Heart left ventricle (tissue), 16 donors: ENCODE measurements around the gene ZNF70. TPM values are rescaled to one million over a fixed set of nuclear protein-coding genes. Genes with fewer than 3 reads are reported as not detected.
A peak's percentile ranks its signal among the peaks of the same experiment; 100 is the strongest.

Experiments
- ATAC-seq, 4 donors: fragments of 200-7000 bp; cut with Tn5 transposase; one replicate each; pipeline ENCODE4 v1.9.1; 2020 to 2022; ENCODE audit warnings: moderate library complexity in 4 of 4, mild to moderate bottlenecking in 3 of 4, moderate number of reproducible peaks in 1 of 4
- DNase-seq, 5 donors: peaks; one replicate each; pipeline ENCODE4 v3.0.0-alpha.2; 2020
- H3K27ac ChIP-seq, 12 donors: fragments of 200-600 bp; sonication (generic) in 4 of 12; one replicate each; pipeline versions ENCODE4 v1.5.0 to v1.8.0; 2016 to 2022; ENCODE audit warnings: mild to moderate bottlenecking in 2 of 12
- H3K27me3 ChIP-seq, 9 donors: fragments of 200-600 bp; sonication (generic) in 2 of 9; one replicate each; pipeline versions ENCODE4 v1.5.1 to v1.8.0; 2016 to 2022; ENCODE audit warnings: mild to moderate bottlenecking in 3 of 9
- H3K36me3 ChIP-seq, 9 donors: fragments of 200-600 bp; sonication (generic) in 2 of 9; one replicate each; pipeline versions ENCODE4 v1.5.0 to v1.8.0; 2018 to 2022; ENCODE audit warnings: mild to moderate bottlenecking in 2 of 9
- H3K4me1 ChIP-seq, 12 donors: fragments of 200-600 bp; sonication (generic) in 4 of 12; one replicate each; pipeline versions ENCODE4 v1.5.0 to v1.8.0; 2016 to 2022; ENCODE audit warnings: mild to moderate bottlenecking in 3 of 12
- H3K4me3 ChIP-seq, 12 donors: fragments of 200-600 bp; sonication (generic) in 4 of 12; one replicate each; pipeline versions ENCODE4 v1.5.0 to v1.8.0; 2017 to 2022; ENCODE audit warnings: mild to moderate bottlenecking in 9 of 12, moderate library complexity in 4 of 12
- H3K9me3 ChIP-seq, 12 donors: fragments of 200-600 bp; sonication (generic) in 4 of 12; one replicate each; pipeline versions ENCODE4 v1.5.0 to v1.8.0; 2016 to 2022; ENCODE audit warnings: mild to moderate bottlenecking in 1 of 12
- CTCF ChIP-seq, 12 donors: fragments of 200-600 bp; sonication (generic) in 4 of 12; IDR thresholded peaks; one replicate each; pipeline versions ENCODE4 v1.5.0 to v1.8.0; 2018 to 2022; ENCODE audit warnings: antibody characterized with exemption in 12 of 12, mild to moderate bottlenecking in 5 of 12
- POLR2A ChIP-seq, 2 donors: fragments of 450-650 bp; IDR thresholded peaks; one replicate each; pipeline ENCODE4 v1.6.1; 2017; ENCODE audit warnings: antibody characterized with exemption in 2 of 2, mild to moderate bottlenecking in 2 of 2, moderate library complexity in 2 of 2
- WGBS, 4 donors: extraction: QIAGEN DNeasy Blood & Tissue Kit in 2 of 4; methylation state at CpG; one replicate each; pipeline versions ENCODE4 v1.1.5 to v1.1.7; 2013 to 2018; 5-methylcytosine and 5-hydroxymethylcytosine counted together
- intact Hi-C, 10 donors: fragments of 100-400 bp; cut with DNase I; formaldehyde crosslinking; loops; one replicate each; pipeline versions ENCODE4 v1.11.1 to v1.14.2; 2022
- polyA plus RNA-seq, 2 donors: library from polyadenylated mRNA; stranded (reverse); fragments of 200-250 nt; gene quantifications; one replicate each; pipeline ENCODE4 v1.2.3, GENCODE V29; 2013
- total RNA-seq, 9 donors: library from RNA; depleted of rRNA in 2 of 9; stranded (reverse); fragments of >200 nt in 2 of 9; fragmentation: NEBNext Ultra II Directional in 3 of 9; extraction: Animal tissue kit (Norgen Biotek cat#: 25700) in 3 of 9; gene quantifications; one replicate each; pipeline versions ENCODE4 v1.1.0 to v1.2.4, GENCODE V29; 2016 to 2023
- donor health status: ischemic (EF 13 %, LVEDD 7.1; RV severe dilation, severe dysfunction).
- donor health status: healthy with polysubstance abuse.
- donor health status: DM: no; HTN: yes; CAD: no.
- donor health status: DM: no; HTN: no; CAD: no.
- donor health status: ischemic (EF 25% LVEDD 6.9; RV normal size, moderate dysfunction).
- donor health status: ischemic (EF 25% LVEDD 5.7; RV mildly dilated, moderate dysfunction).
- donor health status: healthy.
- donor health status: DM: yes; HTN: yes; CAD: no.
- donor health status: ischemic (EF 35%, LVEDD 5.7; RV mildly dilated, moderate dysfunction).
- donor health status: nonischemic (EF 11% LVEDD 7.7; RV severe dilation, severe dysfunction).
- donor health status: DM: yes; HTN: yes; CAD: no.
- donor health status: PGD.
- donor health status: ischemic (EF 29% LVEDD 5.4; RV normal size, mild dysfunction).
- donor health status: nonischemic (EF 23%, LVEDD 6.1; RV moderate dilation, normal function).

Gene ZNF70
- total and polyA plus RNA-seq, 11 donors = 1.6 to 4.6 (median 3.0) TPM

GRCh38 chr22:23789121-23789520, 38.2 kb upstream of the ZNF70 start:
- H3K27me3 ChIP-seq = no peaks in the 10 kb centered on the region
- ATAC-seq (no peak), DNase-seq (peak in 1 of 5 donors; percentile 10)
- intact Hi-C loops = loop anchor here in 4 of 10 donors (2.0 to 5.0 kb wide), 4 partner anchors 18 to 58 kb away; partner anchors contain the start of gene DERL3 (in 1 of the 4)
- peaks cover 0 to 34% (median 25%) of the 10 kb centered on the region in 9 donors for H3K36me3 ChIP-seq
- no peak overlapping the region for H3K4me3 ChIP-seq
- TF ChIP-seq CTCF (IDR thresholded peaks at IDR 0.05) (no peak), POLR2A (IDR thresholded peaks at IDR 0.05) (no peak)
- H3K27ac ChIP-seq = peak overlapping the region in 4 of 12 donors; percentile 33 to 53 (median 44)
- peaks cover 8 to 59% (median 47%) of the 10 kb centered on the region in 12 donors for H3K4me1 ChIP-seq
- H3K9me3 ChIP-seq = no peaks in the 10 kb centered on the region
- WGBS, 4 donors = 71 to 77% (median 76%) methylated on average over 4 of the region's 4 CpGs

DNA sequence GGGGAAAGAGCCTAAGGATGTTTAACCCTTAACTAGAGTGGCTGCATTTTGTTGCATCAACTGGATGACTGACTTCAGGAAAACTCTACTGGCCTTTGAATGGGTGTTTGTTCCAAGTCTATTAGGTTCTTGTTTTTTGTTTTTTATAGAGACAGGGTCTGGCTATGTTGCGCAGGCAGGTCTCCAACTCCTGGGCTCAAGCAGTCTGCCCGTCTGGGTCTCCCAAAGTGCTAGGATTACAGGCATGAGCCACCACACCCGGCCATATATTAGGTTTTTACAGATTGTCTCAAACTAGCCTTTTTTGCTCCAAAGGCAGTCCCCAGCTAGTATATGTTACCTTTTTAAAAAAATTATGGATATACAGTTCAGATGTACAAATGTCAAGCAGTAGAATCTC, 37.0 kb upstream of the ZNF70 start:
- 53 to 61% (median 58%) methylated on average over 3 of the region's 3 CpGs for WGBS, 4 donors
- H3K36me3 ChIP-seq = peaks cover 0 to 22% (median 12%) of the 10 kb centered on the region in 9 donors
- no peak for TF ChIP-seq POLR2A (IDR thresholded peaks at IDR 0.05)
- TF ChIP-seq CTCF (IDR thresholded peaks at IDR 0.05) = no peak
- peak in 1 of 5 donors; percentile 7 for DNase-seq
- H3K27me3 ChIP-seq = no peaks in the 10 kb centered on the region
- no peaks in the 10 kb centered on the region for H3K9me3 ChIP-seq
- H3K27ac ChIP-seq = peak overlapping the region in 8 of 12 donors; percentile 99 to 100 (median 100)
- peaks cover 8 to 59% (median 47%) of the 10 kb centered on the region in 12 donors for H3K4me1 ChIP-seq
- H3K4me3 ChIP-seq = peak overlapping the region; percentile 63 to 100 (median 96)
- no peak for ATAC-seq
- intact Hi-C loops = loop anchor here in 5 of 10 donors (1.0 to 5.0 kb wide), 6 partner anchors 15 to 59 kb away; partner anchors contain the start of genes DERL3 (in 1 of the 5) and MMP11 (in 1 of the 5)

GRCh38 chr22:23787600-23787896, 36.6 kb upstream of the ZNF70 start:
- DNase-seq (no peak), ATAC-seq (no peak)
- WGBS, 4 donors = 0 to 4% (median 2%) methylated on average over 5 of the region's 5 CpGs
- peaks cover 0 to 18% (median 9%) of the 10 kb centered on the region in 9 donors for H3K36me3 ChIP-seq
- intact Hi-C loops = loop anchor here in 5 of 10 donors (1.0 to 5.0 kb wide), 5 partner anchors 15 to 60 kb away; partner anchors contain the start of genes DERL3 (in 1 of the 5) and MMP11 (in 1 of the 5)
- peak overlapping the region; percentile 91 to 100 (median 100) for H3K27ac ChIP-seq
- no peaks in the 10 kb centered on the region for H3K9me3 ChIP-seq
- H3K4me3 ChIP-seq = peak overlapping the region; percentile 63 to 100 (median 96)
- TF ChIP-seq POLR2A (IDR thresholded peaks at IDR 0.05) = no peak
- no peak for TF ChIP-seq CTCF (IDR thresholded peaks at IDR 0.05)
- no peaks in the 10 kb centered on the region for H3K27me3 ChIP-seq
- peaks cover 8 to 59% (median 47%) of the 10 kb centered on the region in 12 donors for H3K4me1 ChIP-seq

- TF ChIP-seq POLR2A (IDR thresholded peaks at IDR 0.05) (peak in 1 of 2 donors; percentile 84), CTCF (IDR thresholded peaks at IDR 0.05) (no peak)
- Histone ChIP-seq H3K9me3 (no peaks in the 10 kb centered on the region), H3K27me3 (no peaks in the 10 kb centered on the region), H3K36me3 (peaks cover 0 to 12% (median 3%) of the 10 kb centered on the region in 9 donors), H3K4me3 (peak within 1 kb of the TSS; percentile 63 to 100 (median 96)), H3K4me1 (peaks cover 8 to 56% (median 47%) of the 10 kb centered on the region in 12 donors), H3K27ac (peak within 1 kb of the TSS; percentile 91 to 100 (median 100))
- intact Hi-C loops = loop anchor here in 5 of 10 donors (1.0 to 5.0 kb wide), 5 partner anchors 14 to 60 kb away; partner anchors contain the start of genes DERL3 (in 1 of the 5) and MMP11 (in 1 of the 5)
- DNase-seq (peak; percentile 92 to 96 (median 94)), ATAC-seq (peak; percentile 82 to 94 (median 92))
- 0% methylated on average over 48 to 97 of the region's 97 CpGs for WGBS, 4 donors
Observed at GRCh38 chr22:23786752-23787599, 36.1 kb upstream of the ZNF70 start, which contains the start of gene SMARCB1. Gene SMARCB1, plus strand, starts transcription at chr22:23786966. Its CDS starts 204 bp downstream, at chr22:23787170.
